ENCODE results near the gene PPP4R2. TPM values are rescaled to one million over a fixed set of nuclear protein-coding genes. Genes with fewer than 3 reads are reported as not detected.
"Not testable (repeated sequence)": the region's sequence is repeated elsewhere in the genome, so short reads cannot be mapped to it uniquely, and the experiment has no call there.

Gene PPP4R2
- total RNA-seq, 1 donor from 2014 or later, result 113 TPM

- intact Hi-C loops (cut with micrococcal nuclease), result no loop called here
- Mint-ChIP-seq H3K27me3 (ENCODE audit: insufficient read depth) (no peaks in the 10 kb centered on the region), H3K27ac (no peak overlapping the region), H3K9me3 (peaks cover 4% of the 10 kb centered on the region), H3K36me3 (ENCODE audit: low read depth) (no peaks in the 10 kb centered on the region), H3K4me1 (ENCODE audit: low read depth) (peaks cover 13% of the 10 kb centered on the region), H3K4me3 (no peak overlapping the region)
- DNase-seq (ENCODE audit: low spot score), result no peak
Observed at GRCh38 chr3:72990701-72991395, 5.8 kb upstream of the PPP4R2 start.

- Mint-ChIP-seq H3K4me3 (no peak overlapping the region), H3K9me3 (no peaks in the 10 kb centered on the region), H3K4me1 (ENCODE audit: low read depth) (peaks cover 18% of the 10 kb centered on the region), H3K27ac (no peak overlapping the region), H3K27me3 (ENCODE audit: insufficient read depth) (no peaks in the 10 kb centered on the region), H3K36me3 (ENCODE audit: low read depth) (no peaks in the 10 kb centered on the region)
- intact Hi-C loops (cut with micrococcal nuclease), result no loop called here
- no peak for DNase-seq (ENCODE audit: low spot score)
Observed at GRCh38 chr3:72991522-72991921, 5.1 kb upstream of the PPP4R2 start.

DNA sequence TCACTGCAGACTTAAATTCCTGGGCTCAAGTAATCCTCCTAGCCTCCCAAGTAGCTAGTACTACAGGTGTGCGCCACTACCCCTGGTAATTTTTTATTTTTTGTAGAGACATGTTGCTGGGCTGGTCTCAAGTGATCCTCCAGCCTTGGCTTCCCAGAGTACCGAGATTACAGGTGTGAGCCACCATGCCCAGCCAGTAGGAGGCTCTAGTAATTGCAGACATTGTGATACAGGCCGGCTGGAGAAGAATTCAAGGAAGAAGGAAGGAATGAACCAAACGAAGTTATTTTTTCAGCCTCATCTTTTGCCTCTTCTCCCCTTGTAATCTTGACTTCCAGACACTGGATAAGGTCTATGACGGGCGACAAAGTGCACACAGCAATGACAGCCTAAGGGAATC is 3.2 kb upstream of the PPP4R2 start:
- H3K27ac Mint-ChIP-seq, result peak overlapping the region; percentile 37
- H3K27me3 Mint-ChIP-seq (ENCODE audit: insufficient read depth), result no peaks in the 10 kb centered on the region
- intact Hi-C loops (cut with micrococcal nuclease), result no loop called here
- H3K4me1 Mint-ChIP-seq (ENCODE audit: low read depth), result peaks cover 27% of the 10 kb centered on the region
- no peak overlapping the region for H3K4me3 Mint-ChIP-seq
- DNase-seq (ENCODE audit: low spot score), result no peak
- peaks cover 7% of the 10 kb centered on the region for H3K36me3 Mint-ChIP-seq (ENCODE audit: low read depth)
- no peaks in the 10 kb centered on the region for H3K9me3 Mint-ChIP-seq

- peaks cover 18% of the 10 kb centered on the region for H3K36me3 Mint-ChIP-seq (ENCODE audit: low read depth)
- H3K9me3 Mint-ChIP-seq, result no peaks in the 10 kb centered on the region
- DNase-seq (ENCODE audit: low spot score), result no peak
- H3K27ac Mint-ChIP-seq, result peak overlapping the region; percentile 80
- peak overlapping the region; percentile 69 for H3K4me3 Mint-ChIP-seq
- peaks cover 47% of the 10 kb centered on the region for H3K4me1 Mint-ChIP-seq (ENCODE audit: low read depth)
- intact Hi-C loops (cut with micrococcal nuclease), result loop anchor here (5.0 kb wide), 1 partner anchor 1273 kb away; no protein-coding TSS in a partner anchor
- no peaks in the 10 kb centered on the region for H3K27me3 Mint-ChIP-seq (ENCODE audit: insufficient read depth)
Observed at GRCh38 chr3:72995337-72995736, 1.3 kb upstream of the PPP4R2 start.

GRCh38 chr3:72996121-72996472 is 514 bp upstream of the PPP4R2 start:
- H3K27ac Mint-ChIP-seq, result peak overlapping the region; percentile 96
- H3K4me3 Mint-ChIP-seq, result peak overlapping the region; percentile 96
- H3K4me1 Mint-ChIP-seq (ENCODE audit: low read depth), result peaks cover 49% of the 10 kb centered on the region
- H3K27me3 Mint-ChIP-seq (ENCODE audit: insufficient read depth), result no peaks in the 10 kb centered on the region
- peaks cover 24% of the 10 kb centered on the region for H3K36me3 Mint-ChIP-seq (ENCODE audit: low read depth)
- intact Hi-C loops (cut with micrococcal nuclease), result loop anchor here (2.0 to 5.0 kb wide), 2 partner anchors 147 to 1274 kb away; partner anchors contain the start of gene SHQ1
- no peak for DNase-seq (ENCODE audit: low spot score)
- H3K9me3 Mint-ChIP-seq, result no peaks in the 10 kb centered on the region

- peaks cover 52% of the 10 kb centered on the region for H3K4me1 Mint-ChIP-seq (ENCODE audit: low read depth)
- H3K27ac Mint-ChIP-seq, result peak overlapping the region; percentile 96
- H3K27me3 Mint-ChIP-seq (ENCODE audit: insufficient read depth), result no peaks in the 10 kb centered on the region
- peaks cover 29% of the 10 kb centered on the region for H3K36me3 Mint-ChIP-seq (ENCODE audit: low read depth)
- H3K4me3 Mint-ChIP-seq, result peak overlapping the region; percentile 96
- peak; percentile 16 for DNase-seq (ENCODE audit: low spot score)
- intact Hi-C loops (cut with micrococcal nuclease), result loop anchor here (1.0 to 5.0 kb wide), 8 partner anchors 10 to 1275 kb away; partner anchors contain the start of gene SHQ1
- no peaks in the 10 kb centered on the region for H3K9me3 Mint-ChIP-seq
Observed at GRCh38 chr3:72997421-72997961, 880 bp downstream of the PPP4R2 start.

GRCh38 chr3:72998466-72998865 is 1.9 kb downstream of the PPP4R2 start:
- Mint-ChIP-seq H3K9me3 (no peaks in the 10 kb centered on the region), H3K36me3 (ENCODE audit: low read depth) (peaks cover 34% of the 10 kb centered on the region), H3K27me3 (ENCODE audit: insufficient read depth) (no peaks in the 10 kb centered on the region), H3K27ac (peak overlapping the region; percentile 70), H3K4me1 (ENCODE audit: low read depth) (peaks cover 56% of the 10 kb centered on the region), H3K4me3 (peak overlapping the region; percentile 96)
- DNase-seq (ENCODE audit: low spot score), result no peak
- intact Hi-C loops (cut with micrococcal nuclease), result loop anchor here (5.0 kb wide), 1 partner anchor 1276 kb away; no protein-coding TSS in a partner anchor

- peaks cover 70% of the 10 kb centered on the region for H3K4me1 Mint-ChIP-seq (ENCODE audit: low read depth)
- H3K36me3 Mint-ChIP-seq (ENCODE audit: low read depth), result peaks cover 44% of the 10 kb centered on the region
- H3K27me3 Mint-ChIP-seq (ENCODE audit: insufficient read depth), result no peaks in the 10 kb centered on the region
- peak overlapping the region; percentile 90 for H3K27ac Mint-ChIP-seq
- no peak for DNase-seq (ENCODE audit: low spot score)
- H3K9me3 Mint-ChIP-seq, result no peaks in the 10 kb centered on the region
- intact Hi-C loops (cut with micrococcal nuclease), result loop anchor here (5.0 kb wide), 1 partner anchor 1278 kb away; no protein-coding TSS in a partner anchor
- peak overlapping the region; percentile 96 for H3K4me3 Mint-ChIP-seq
Observed at GRCh38 chr3:72999951-73000350, 3.3 kb downstream of the PPP4R2 start.

DNA sequence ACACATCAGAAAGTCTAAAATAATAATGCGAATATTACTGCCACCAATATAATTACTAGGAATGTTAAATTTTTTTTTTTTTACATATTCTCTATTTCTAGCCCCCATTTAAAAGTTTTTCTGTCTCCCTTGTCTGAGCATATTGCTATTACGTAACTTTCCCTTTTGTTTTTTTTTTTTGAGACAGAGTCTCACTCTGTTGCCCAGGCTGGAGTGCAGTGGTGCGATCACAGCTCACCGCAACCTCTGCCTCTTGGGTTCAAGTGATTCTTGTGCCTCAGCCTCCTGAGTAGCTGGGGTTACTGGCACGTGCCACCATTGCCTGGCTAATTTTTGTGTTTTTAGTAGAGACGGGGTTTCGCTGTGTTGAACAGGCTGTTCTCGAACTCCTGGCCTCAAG is 6.4 kb downstream of the PPP4R2 start:
- intact Hi-C loops (cut with micrococcal nuclease); H3K27me3 Mint-ChIP-seq (ENCODE audit: insufficient read depth); H3K9me3 Mint-ChIP-seq; H3K27ac Mint-ChIP-seq; H3K4me3 Mint-ChIP-seq; DNase-seq (ENCODE audit: low spot score): not testable (repeated sequence)
- Mint-ChIP-seq H3K36me3 (ENCODE audit: low read depth) (peaks cover 55% of the 10 kb centered on the region), H3K4me1 (ENCODE audit: low read depth) (peaks cover 69% of the 10 kb centered on the region)

- H3K9me3 Mint-ChIP-seq, result no peaks in the 10 kb centered on the region
- H3K4me1 Mint-ChIP-seq (ENCODE audit: low read depth), result peaks cover 70% of the 10 kb centered on the region
- H3K36me3 Mint-ChIP-seq (ENCODE audit: low read depth), result peaks cover 53% of the 10 kb centered on the region
- DNase-seq (ENCODE audit: low spot score), result no peak
- H3K27me3 Mint-ChIP-seq (ENCODE audit: insufficient read depth), result no peaks in the 10 kb centered on the region
- no peak overlapping the region for H3K4me3 Mint-ChIP-seq
- intact Hi-C loops (cut with micrococcal nuclease), result no loop called here
- peak overlapping the region; percentile 0 for H3K27ac Mint-ChIP-seq
Observed at GRCh38 chr3:73004316-73004715, 7.7 kb downstream of the PPP4R2 start.

- Mint-ChIP-seq H3K27me3 (ENCODE audit: insufficient read depth) (no peaks in the 10 kb centered on the region), H3K4me3 (no peak overlapping the region), H3K4me1 (ENCODE audit: low read depth) (peaks cover 66% of the 10 kb centered on the region), H3K36me3 (ENCODE audit: low read depth) (peaks cover 35% of the 10 kb centered on the region), H3K27ac (peak overlapping the region; percentile 56), H3K9me3 (no peaks in the 10 kb centered on the region)
- DNase-seq (ENCODE audit: low spot score), result no peak
- intact Hi-C loops (cut with micrococcal nuclease), result loop anchor here (1.0 to 2.0 kb wide), 2 partner anchors 11 to 21 kb away; no protein-coding TSS in a partner anchor
Observed at GRCh38 chr3:73007992-73008712, 11.5 kb downstream of the PPP4R2 start.

- Mint-ChIP-seq H3K4me3 (no peak overlapping the region), H3K9me3 (no peaks in the 10 kb centered on the region), H3K36me3 (ENCODE audit: low read depth) (peaks cover 28% of the 10 kb centered on the region), H3K4me1 (ENCODE audit: low read depth) (peaks cover 60% of the 10 kb centered on the region), H3K27ac (peak overlapping the region; percentile 12), H3K27me3 (ENCODE audit: insufficient read depth) (no peaks in the 10 kb centered on the region)
- intact Hi-C loops (cut with micrococcal nuclease), result loop anchor here (2.0 kb wide), 1 partner anchor 20 kb away; no protein-coding TSS in a partner anchor
- no peak for DNase-seq (ENCODE audit: low spot score)
Observed at GRCh38 chr3:73009008-73009407, 12.4 kb downstream of the PPP4R2 start.

DNA sequence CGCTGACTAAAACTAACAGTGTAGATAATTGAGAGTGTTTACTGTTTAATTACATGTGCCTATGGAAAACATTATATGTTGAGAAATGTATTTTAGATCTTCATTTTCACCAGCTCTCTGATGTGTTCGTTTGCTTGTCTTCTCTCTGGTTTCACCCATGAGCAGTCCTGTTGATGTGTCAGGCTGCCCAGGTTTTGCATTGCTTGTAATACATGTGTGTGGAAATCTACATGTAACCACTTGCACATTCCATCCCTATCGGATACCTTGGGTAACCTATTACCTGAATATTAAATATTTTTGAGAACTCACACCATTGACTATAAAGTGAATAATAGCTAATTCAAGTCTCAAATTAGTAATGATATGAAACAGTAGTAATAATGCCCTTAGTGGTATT is 13.1 kb downstream of the PPP4R2 start:
- no peak for DNase-seq (ENCODE audit: low spot score)
- Mint-ChIP-seq H3K9me3 (no peaks in the 10 kb centered on the region), H3K36me3 (ENCODE audit: low read depth) (peaks cover 24% of the 10 kb centered on the region), H3K4me1 (ENCODE audit: low read depth) (peaks cover 52% of the 10 kb centered on the region), H3K27me3 (ENCODE audit: insufficient read depth) (no peaks in the 10 kb centered on the region), H3K4me3 (no peak overlapping the region), H3K27ac (no peak overlapping the region)
- intact Hi-C loops (cut with micrococcal nuclease), result loop anchor here (2.0 kb wide), 1 partner anchor 19 kb away; no protein-coding TSS in a partner anchor

All from activated T-helper 1 cell treated with anti-CD3 and anti-CD28 coated beads, Interleukin-12 subunit alpha, Interleukin-12 subunit beta, Interleukin-2, Interleukin-4 antibody, amounts not matched to agents 30 ng/mL and 10 ng/mL and 1 ng/mL, durations not matched to agents 14 hours and 24 hours and 36 hours (primary cell).